ENCODE results near the gene TM7SF2. TPM values are rescaled to one million over a fixed set of nuclear protein-coding genes. Genes with fewer than 3 reads are reported as not detected.

The TM7SF2 gene
- total and polyA plus RNA-seq, 2 of the 8 experiments (the other 6 are each of a cell fraction or from before 2014, with no cell fraction given) = 40.1 to 96.0 TPM

DNA sequence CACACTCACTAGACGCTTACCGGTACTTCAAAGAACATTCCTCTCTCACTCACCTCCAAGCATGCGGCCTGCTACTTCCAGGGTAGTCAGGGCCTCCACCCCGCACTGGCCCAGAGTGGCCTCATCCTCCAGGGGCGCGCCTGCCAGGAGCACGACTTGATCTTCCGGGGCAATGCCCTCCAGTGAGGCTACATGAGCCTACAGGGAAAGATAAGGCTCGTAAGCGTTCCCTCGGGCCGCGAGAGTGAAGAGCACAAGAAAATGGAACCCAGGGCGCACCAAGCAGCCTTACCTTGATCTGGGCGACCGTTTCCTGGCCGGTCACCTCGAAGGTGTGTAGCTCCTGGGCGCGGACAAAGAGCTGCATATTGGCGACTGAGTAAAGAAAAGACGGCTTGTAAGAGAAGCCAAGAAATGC lies 9.8 kb downstream of the TM7SF2 start:
- H3K9me3 ChIP-seq (ENCODE audit: insufficient read depth in 2 of 2, low read depth in 1 of 2, low read length in 1 of 2) = no peaks in the 10 kb centered on the region
- H3K56ac ChIP-seq (replicated peaks; ENCODE audit: insufficient read length, low read depth, low read length) = peak overlapping the region; percentile 48
- H2BK5ac ChIP-seq (ENCODE audit: low read depth, low read length) = peak overlapping the region; percentile 91
- DNase-seq (ENCODE audit: low read depth in 1 of 2, low spot score in 2 of 2) (no peak), FAIRE-seq (no peak)
- CTCF ChIA-PET (ENCODE audit: partially characterized antibody) = interaction anchor here (0.6 to 3.0 kb wide), 9 partner anchors 8 to 338 kb away, joined by 3 to 14 read pairs (median 7); partner anchors contain the start of genes CAPN1 and TM7SF2
- WGBS, 2 experiments (ENCODE audit: extremely low coverage in 1 of 2, insufficient coverage in 1 of 2, insufficient read length in 1 of 2, insufficient replicate concordance in 2 of 2, low coverage in 1 of 2, low lambda C conversion rate in 2 of 2, missing lambda C conversion rate in 1 of 2) = 8% methylated on average over 22 of the region's 22 CpGs; no CpG with 5 or more reads in 1 of the 2 experiments
- peak overlapping the region; percentile 41; the same call in 1 of the 2 replicates for H3K18ac ChIP-seq (ENCODE audit: extremely low read depth, low read length)
- H4K20me1 ChIP-seq (replicated peaks in 1 of 2; ENCODE audit: control insufficient read depth in 1 of 2, insufficient read depth in 2 of 2, low read length in 2 of 2) = peaks cover 4% of the 10 kb centered on the region in 2 experiments
- no peak overlapping the region for H3K14ac ChIP-seq (ENCODE audit: insufficient read length)
- no peak overlapping the region for H2BK120ac ChIP-seq (replicated peaks; ENCODE audit: low read depth, low read length)
- H3K23ac ChIP-seq (ENCODE audit: insufficient read length) = no peak overlapping the region
- H3K9ac ChIP-seq (replicated peaks in 1 of 4; ENCODE audit: extremely low read depth in 1 of 4, low read depth in 3 of 4, low read length in 3 of 4) = peak overlapping the region; percentile 84 to 96 (median 90)
- no peak overlapping the region for H2AK5ac ChIP-seq (ENCODE audit: low read depth, low read length)
- H2BK20ac ChIP-seq (ENCODE audit: low read length) = no peak overlapping the region
- H4K91ac ChIP-seq (replicated peaks; ENCODE audit: insufficient read length, low read length) = peak overlapping the region; percentile 10
- POLR2A ChIA-PET (ENCODE audit: partially characterized antibody) = interaction anchor here (0.6 to 17.4 kb wide), 41 partner anchors 10 to 791 kb away, joined by 3 to 305 read pairs (median 4); partner anchors contain the start of genes ARL2, CAPN1, CDC42EP2 and GPHA2
- H3K4me1 ChIP-seq (replicated peaks in 1 of 4; ENCODE audit: control insufficient read depth in 3 of 4, insufficient read depth in 4 of 4, low read length in 3 of 4) = peaks cover 0 to 10% (median 5%) of the 10 kb centered on the region in 4 experiments; a peak in 6 of 7 replicates
- no peak overlapping the region for H2BK12ac ChIP-seq (ENCODE audit: low read depth, low read length)
- H4K8ac ChIP-seq (ENCODE audit: extremely low read depth, insufficient read depth, low read length) = peak overlapping the region; percentile 99
- H4K5ac ChIP-seq (ENCODE audit: insufficient read length, low read depth, low read length) = peak overlapping the region; percentile 34
- H3K4me3 ChIP-seq (ENCODE audit: extremely low read depth in 1 of 4, insufficient read depth in 2 of 4, low read depth in 3 of 4, low read length in 4 of 4) = peak overlapping the region; percentile 80 to 98 (median 93)
- no peak overlapping the region for H2AFZ ChIP-seq (ENCODE audit: low read length)
- H3K4ac ChIP-seq (replicated peaks; ENCODE audit: insufficient read length, low read depth, low read length) = no peak overlapping the region
- H3K23me2 ChIP-seq (ENCODE audit: low read depth, low read length) = peaks cover 8% of the 10 kb centered on the region; the same call in 1 of the 2 replicates
- peak overlapping the region; percentile 87 for H3K27ac ChIP-seq (ENCODE audit: low read depth, low read length)
- no peak overlapping the region for H2BK15ac ChIP-seq (ENCODE audit: low read length)
- H3K36me3 ChIP-seq (ENCODE audit: control insufficient read depth in 2 of 4, insufficient read depth in 4 of 4, low read length in 3 of 4) = peaks cover 15 to 48% (median 37%) of the 10 kb centered on the region in 4 experiments
- H3K79me2 ChIP-seq (ENCODE audit: control insufficient read depth in 1 of 2, insufficient read depth in 2 of 2, low read length in 2 of 2) = peaks cover 6 to 38% of the 10 kb centered on the region in 2 experiments
- H3K4me2 ChIP-seq (ENCODE audit: insufficient read depth in 1 of 2, low read depth in 2 of 2, low read length in 2 of 2) = peak overlapping the region; percentile 76 to 89
- peaks cover 9% of the 10 kb centered on the region for H3K79me1 ChIP-seq (ENCODE audit: low read depth, low read length)
- no peaks in the 10 kb centered on the region for H3K27me3 ChIP-seq (replicated peaks in 1 of 4; ENCODE audit: control insufficient read depth in 3 of 4, extremely low read depth in 1 of 4, insufficient read depth in 3 of 4, low read length in 3 of 4)
- TF ChIP-seq TAF1 (IDR thresholded peaks at IDR 0.05; ENCODE audit: low read depth, low read length) = no peak
- TF ChIP-seq, protein P1, sequence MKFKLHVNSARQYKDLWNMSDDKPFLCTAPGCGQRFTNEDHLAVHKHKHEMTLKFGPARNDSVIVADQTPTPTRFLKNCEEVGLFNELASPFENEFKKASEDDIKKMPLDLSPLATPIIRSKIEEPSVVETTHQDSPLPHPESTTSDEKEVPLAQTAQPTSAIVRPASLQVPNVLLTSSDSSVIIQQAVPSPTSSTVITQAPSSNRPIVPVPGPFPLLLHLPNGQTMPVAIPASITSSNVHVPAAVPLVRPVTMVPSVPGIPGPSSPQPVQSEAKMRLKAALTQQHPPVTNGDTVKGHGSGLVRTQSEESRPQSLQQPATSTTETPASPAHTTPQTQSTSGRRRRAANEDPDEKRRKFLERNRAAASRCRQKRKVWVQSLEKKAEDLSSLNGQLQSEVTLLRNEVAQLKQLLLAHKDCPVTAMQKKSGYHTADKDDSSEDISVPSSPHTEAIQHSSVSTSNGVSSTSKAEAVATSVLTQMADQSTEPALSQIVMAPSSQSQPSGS (IDR thresholded peaks at IDR 0.05; ENCODE audit: low read length) = no peak
- no peak for TF ChIP-seq RXRA (IDR thresholded peaks at IDR 0.05; ENCODE audit: insufficient read depth, low read depth, low read length)
- no peak for TF ChIP-seq PHF8 (conservative IDR thresholded peaks at IDR 0.05; ENCODE audit: low read depth, low read length)
- no peak for TF ChIP-seq SAP30 (IDR thresholded peaks at IDR 0.05; ENCODE audit: insufficient read depth, insufficient replicate concordance, low read length)
- TF ChIP-seq, protein P2, sequence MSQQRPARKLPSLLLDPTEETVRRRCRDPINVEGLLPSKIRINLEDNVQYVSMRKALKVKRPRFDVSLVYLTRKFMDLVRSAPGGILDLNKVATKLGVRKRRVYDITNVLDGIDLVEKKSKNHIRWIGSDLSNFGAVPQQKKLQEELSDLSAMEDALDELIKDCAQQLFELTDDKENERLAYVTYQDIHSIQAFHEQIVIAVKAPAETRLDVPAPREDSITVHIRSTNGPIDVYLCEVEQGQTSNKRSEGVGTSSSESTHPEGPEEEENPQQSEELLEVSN (IDR thresholded peaks at IDR 0.05) = no peak
- no peak for TF ChIP-seq TBP (IDR thresholded peaks at IDR 0.05; ENCODE audit: low read depth, low read length)
- no peak for TF ChIP-seq ZNF274 (IDR thresholded peaks at IDR 0.05; ENCODE audit: borderline replicate concordance, extremely low read depth, low read length)
- no peak for TF ChIP-seq EGR1 (IDR thresholded peaks at IDR 0.05; ENCODE audit: borderline replicate concordance, low read depth, low read length)
